Fibroblast of pulmonary artery (primary cell): ENCODE data around the gene PHF21A.
A peak's percentile ranks its signal among the peaks of the same experiment; 100 is the strongest.

ENCODE experiments used
- DNase-seq: peaks from one replicate; pipeline ENCODE4 v3.0.0-alpha.2; 2010; ENCODE audit warnings: low read depth
- H3K4me3 ChIP-seq: replicated peaks from 2 replicates; pipeline ENCODE4 v1.5.1; 2011; ENCODE audit warnings: low read depth, mild to moderate bottlenecking, control low read depth, low read length, moderate library complexity
- CTCF ChIP-seq: IDR thresholded peaks from 2 replicates; pipeline ENCODE4 v1.5.1; 2011; ENCODE audit warnings: mild to moderate bottlenecking, control low read depth, low read length, inconsistent platforms; ENCODE audit errors: missing control alignments

The PHF21A gene

GRCh38 chr11:46051102-46051501 lies 70.2 kb downstream of the PHF21A start:
- no peak for TF ChIP-seq CTCF
- DNase-seq, result no peak

GRCh38 chr11:46050662-46051061 lies 70.6 kb downstream of the PHF21A start:
- peak; percentile 13 for DNase-seq
- no peak for TF ChIP-seq CTCF
- no peak overlapping the region for H3K4me3 ChIP-seq

More at GRCh38 chr11:46051102-46051501, 70.2 kb downstream of the PHF21A start:
- no peak overlapping the region for H3K4me3 ChIP-seq

DNA sequence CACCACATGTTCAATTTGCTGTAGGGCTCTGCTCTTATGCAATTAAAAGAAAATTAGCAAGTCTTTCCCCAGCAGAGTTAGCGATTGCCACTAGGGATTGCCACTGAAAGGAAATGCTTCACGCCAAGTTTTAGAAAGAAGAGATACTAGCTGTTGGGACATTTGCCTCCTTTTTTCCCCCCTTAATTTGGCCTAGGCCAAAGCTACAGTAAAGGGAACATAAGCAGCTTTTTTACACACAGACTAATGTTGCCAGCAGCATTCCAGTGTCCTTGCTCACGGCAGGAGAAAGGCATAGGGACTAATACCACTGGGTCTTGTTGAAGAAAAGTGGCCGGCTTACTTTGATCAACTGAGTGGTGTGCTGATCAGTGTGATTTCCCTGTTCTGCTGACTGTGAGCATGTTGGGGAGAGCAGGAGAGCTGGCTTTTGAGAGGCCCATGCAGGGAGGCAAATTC lies 71.2 kb downstream of the PHF21A start:
- DNase-seq, result peak; percentile 86
- H3K4me3 ChIP-seq, result no peak overlapping the region
- no peak for TF ChIP-seq CTCF

DNA sequence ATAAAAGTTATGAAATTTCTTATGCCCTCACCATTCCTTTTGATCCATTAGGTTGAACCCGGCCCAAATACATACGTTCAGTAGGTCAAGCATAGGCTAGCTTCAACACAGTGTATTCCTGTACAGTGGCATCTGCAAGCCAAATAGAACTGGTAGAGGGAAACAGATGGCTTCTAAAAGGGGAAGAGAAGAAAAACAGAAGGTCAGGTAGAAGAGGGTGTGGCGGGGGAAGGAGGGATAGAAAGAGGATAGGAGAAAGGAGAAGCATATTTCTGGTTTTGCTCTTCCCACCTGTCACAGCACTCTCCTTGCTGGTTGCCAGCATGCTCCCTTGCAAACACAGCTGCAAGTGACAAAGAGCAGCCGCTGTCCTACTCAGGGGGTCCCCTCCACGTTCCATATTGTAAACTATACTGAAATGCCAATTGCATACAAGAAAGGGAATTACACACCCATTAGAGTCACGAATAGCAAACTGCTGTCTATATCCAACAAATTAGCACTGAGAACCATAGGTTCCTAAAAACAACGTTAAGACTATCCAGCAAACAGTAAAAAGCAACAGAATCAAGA lies 71.8 kb downstream of the PHF21A start:
- H3K4me3 ChIP-seq, result no peak overlapping the region
- DNase-seq, result no peak
- TF ChIP-seq CTCF, result no peak

- no peak overlapping the region for H3K4me3 ChIP-seq
- TF ChIP-seq CTCF, result no peak
- no peak for DNase-seq
These were observed 73.1 kb downstream of the PHF21A start for GRCh38 chr11:46048198-46048597.

DNA sequence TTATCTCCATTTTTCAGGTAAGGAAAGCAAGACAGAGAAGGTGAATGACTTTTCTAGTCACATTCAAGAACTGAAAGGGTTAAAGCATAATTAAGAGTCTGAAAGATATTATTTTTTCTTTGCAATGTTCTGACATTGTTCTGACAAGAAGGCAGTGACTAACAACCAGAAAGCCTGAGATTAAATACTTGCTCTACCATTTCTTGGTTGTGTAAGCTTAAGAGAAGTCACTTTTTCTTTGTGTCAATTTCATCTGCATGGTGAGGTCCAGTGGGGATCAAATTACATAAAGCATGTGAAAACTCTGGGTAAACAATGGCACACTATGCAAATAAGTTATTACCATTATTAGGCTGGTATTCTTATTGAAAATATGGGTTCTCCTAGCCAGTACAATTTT lies 73.7 kb downstream of the PHF21A start:
- no peak overlapping the region for H3K4me3 ChIP-seq
- DNase-seq, result peak; percentile 46
- no peak for TF ChIP-seq CTCF

GRCh38 chr11:46045811-46046210 lies 75.4 kb downstream of the PHF21A start:
- no peak for DNase-seq
- no peak for TF ChIP-seq CTCF
- H3K4me3 ChIP-seq, result no peak overlapping the region
